ENCODE results near the gene ATXN2.
A peak's percentile ranks its signal among the peaks of the same experiment; 100 is the strongest.
"Not testable (repeated sequence)": the region's sequence is repeated elsewhere in the genome, so short reads cannot be mapped to it uniquely, and the experiment has no call there.

The ATXN2 gene

GRCh38 chr12:111417290-111417689 lies 181.8 kb downstream of the ATXN2 start:
- no peak for DNase-seq (ENCODE audit: low read depth)

GRCh38 chr12:111414711-111415252 lies 184.3 kb downstream of the ATXN2 start:
- no peak for DNase-seq (ENCODE audit: low read depth)

GRCh38 chr12:111413442-111414086 lies 185.6 kb downstream of the ATXN2 start:
- no peak for DNase-seq (ENCODE audit: low read depth)

- no peak for DNase-seq (ENCODE audit: low read depth)
Measured at GRCh38 chr12:111412830-111413441, 186.2 kb downstream of the ATXN2 start.

GRCh38 chr12:111412007-111412829 lies 186.9 kb downstream of the ATXN2 start:
- DNase-seq (ENCODE audit: low read depth): no peak

GRCh38 chr12:111411185-111411764 lies 187.8 kb downstream of the ATXN2 start:
- DNase-seq (ENCODE audit: low read depth): no peak

GRCh38 chr12:111410431-111411184 lies 188.5 kb downstream of the ATXN2 start:
- no peak for DNase-seq (ENCODE audit: low read depth)

GRCh38 chr12:111409780-111410430 lies 189.2 kb downstream of the ATXN2 start:
- DNase-seq (ENCODE audit: low read depth): peak; percentile 70

GRCh38 chr12:111409403-111409779 lies 189.7 kb downstream of the ATXN2 start:
- no peak for DNase-seq (ENCODE audit: low read depth)

- no peak for DNase-seq (ENCODE audit: low read depth)
Measured at GRCh38 chr12:111408686-111409402, 190.3 kb downstream of the ATXN2 start.

GRCh38 chr12:111408116-111408440 lies 191.0 kb downstream of the ATXN2 start:
- DNase-seq (ENCODE audit: low read depth): no peak

GRCh38 chr12:111407377-111408115 lies 191.6 kb downstream of the ATXN2 start:
- no peak for DNase-seq (ENCODE audit: low read depth)

- no peak for DNase-seq (ENCODE audit: low read depth)
Measured at GRCh38 chr12:111406474-111407376, 192.4 kb downstream of the ATXN2 start.

GRCh38 chr12:111405859-111406473 lies 193.1 kb downstream of the ATXN2 start, which contains the start of gene SH2B3:
SH2B3 (plus strand) TSS chr12:111405923; CDS start chr12:111418146, 12,223 bp downstream.
- no peak for DNase-seq (ENCODE audit: low read depth)

GRCh38 chr12:111405149-111405858 lies 193.8 kb downstream of the ATXN2 start:
- DNase-seq (ENCODE audit: low read depth): peak; percentile 88

GRCh38 chr12:111404362-111405148 lies 194.6 kb downstream of the ATXN2 start:
- no peak for DNase-seq (ENCODE audit: low read depth)

GRCh38 chr12:111402490-111402824 lies 196.7 kb downstream of the ATXN2 start:
- DNase-seq (ENCODE audit: low read depth): not testable (repeated sequence)

Measured in HS-27A (cell line).